ENCODE data around the gene OR51T1.
"Not testable (repeated sequence)": the region's sequence is repeated elsewhere in the genome, so short reads cannot be mapped to it uniquely, and the experiment has no call there.

OR51T1 gene, protein sequence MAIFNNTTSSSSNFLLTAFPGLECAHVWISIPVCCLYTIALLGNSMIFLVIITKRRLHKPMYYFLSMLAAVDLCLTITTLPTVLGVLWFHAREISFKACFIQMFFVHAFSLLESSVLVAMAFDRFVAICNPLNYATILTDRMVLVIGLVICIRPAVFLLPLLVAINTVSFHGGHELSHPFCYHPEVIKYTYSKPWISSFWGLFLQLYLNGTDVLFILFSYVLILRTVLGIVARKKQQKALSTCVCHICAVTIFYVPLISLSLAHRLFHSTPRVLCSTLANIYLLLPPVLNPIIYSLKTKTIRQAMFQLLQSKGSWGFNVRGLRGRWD

GRCh38 chr11:4881860-4882500, at the start of gene OR51T1:
Gene OR51T1, plus strand, starts transcription at chr11:4881900. Its CDS starts 0 bp downstream, at chr11:4881900.
- POLR2A ChIA-PET = no interaction called here
- CTCF ChIA-PET = no interaction called here
- no peak for DNase-seq (ENCODE audit: extremely low spot score)
- TF ChIP-seq, protein P1, sequence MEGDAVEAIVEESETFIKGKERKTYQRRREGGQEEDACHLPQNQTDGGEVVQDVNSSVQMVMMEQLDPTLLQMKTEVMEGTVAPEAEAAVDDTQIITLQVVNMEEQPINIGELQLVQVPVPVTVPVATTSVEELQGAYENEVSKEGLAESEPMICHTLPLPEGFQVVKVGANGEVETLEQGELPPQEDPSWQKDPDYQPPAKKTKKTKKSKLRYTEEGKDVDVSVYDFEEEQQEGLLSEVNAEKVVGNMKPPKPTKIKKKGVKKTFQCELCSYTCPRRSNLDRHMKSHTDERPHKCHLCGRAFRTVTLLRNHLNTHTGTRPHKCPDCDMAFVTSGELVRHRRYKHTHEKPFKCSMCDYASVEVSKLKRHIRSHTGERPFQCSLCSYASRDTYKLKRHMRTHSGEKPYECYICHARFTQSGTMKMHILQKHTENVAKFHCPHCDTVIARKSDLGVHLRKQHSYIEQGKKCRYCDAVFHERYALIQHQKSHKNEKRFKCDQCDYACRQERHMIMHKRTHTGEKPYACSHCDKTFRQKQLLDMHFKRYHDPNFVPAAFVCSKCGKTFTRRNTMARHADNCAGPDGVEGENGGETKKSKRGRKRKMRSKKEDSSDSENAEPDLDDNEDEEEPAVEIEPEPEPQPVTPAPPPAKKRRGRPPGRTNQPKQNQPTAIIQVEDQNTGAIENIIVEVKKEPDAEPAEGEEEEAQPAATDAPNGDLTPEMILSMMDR (IDR thresholded peaks at IDR 0.05; ENCODE audit: control extremely low read depth, extremely low read depth, low read depth, missing control alignments) = no peak

DNA sequence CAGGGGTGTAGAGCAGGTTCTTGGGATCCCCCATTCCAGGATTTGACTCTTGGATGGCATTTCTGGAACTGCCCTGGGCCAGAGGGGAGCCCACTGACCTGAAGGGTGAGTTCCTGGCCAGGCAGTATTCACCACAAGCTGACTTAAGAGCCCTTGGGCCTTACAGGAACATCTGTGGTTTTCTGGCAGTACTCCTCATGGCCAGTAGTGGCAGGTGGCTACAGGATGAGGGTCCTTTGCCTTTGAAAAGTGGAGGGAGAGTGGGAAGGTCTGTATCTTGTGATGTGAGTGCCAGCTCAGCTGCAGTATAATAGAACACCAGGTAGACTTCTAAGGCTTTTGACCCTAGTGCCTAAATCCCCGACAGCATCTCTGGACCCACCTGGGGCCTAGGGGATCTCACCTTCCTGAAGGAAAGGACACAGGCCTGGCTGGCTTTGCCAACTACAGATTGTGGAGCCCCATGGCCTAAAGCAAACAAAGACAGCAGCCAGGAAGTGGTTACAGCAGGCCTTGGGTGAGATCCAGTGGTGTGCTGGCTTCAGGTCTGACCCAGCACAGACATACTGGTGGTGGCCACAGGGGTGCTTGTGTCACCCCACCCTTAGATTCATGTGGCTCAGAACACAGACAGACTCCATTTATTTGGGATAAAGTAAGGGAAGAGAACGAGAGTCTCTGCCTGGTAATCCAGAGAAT, 41.7 kb upstream of the OR51T1 start:
- DNase-seq (ENCODE audit: extremely low spot score) = no peak

GRCh38 chr11:4848908-4849532, 32.7 kb upstream of the OR51T1 start, which contains the start of gene OR51S1:
Gene OR51S1, minus strand, starts transcription at chr11:4849208. Its CDS starts 0 bp downstream, at chr11:4849208.
- ChIA-PET CTCF (interaction anchor here (0.9 kb wide), 1 partner anchor 17 kb away, joined by 3 read pairs; no protein-coding TSS in a partner anchor), POLR2A (no interaction called here)
- no peak for DNase-seq (ENCODE audit: extremely low spot score)
- TF ChIP-seq, protein P1 (IDR thresholded peaks at IDR 0.05; ENCODE audit: control extremely low read depth, extremely low read depth, low read depth, missing control alignments) = no peak

More for the DNA sequence above, 41.7 kb upstream of the OR51T1 start:
- ChIA-PET POLR2A (no interaction called here), CTCF (no interaction called here)
- TF ChIP-seq, protein P1 (IDR thresholded peaks at IDR 0.05; ENCODE audit: control extremely low read depth, extremely low read depth, low read depth, missing control alignments) = no peak

DNA sequence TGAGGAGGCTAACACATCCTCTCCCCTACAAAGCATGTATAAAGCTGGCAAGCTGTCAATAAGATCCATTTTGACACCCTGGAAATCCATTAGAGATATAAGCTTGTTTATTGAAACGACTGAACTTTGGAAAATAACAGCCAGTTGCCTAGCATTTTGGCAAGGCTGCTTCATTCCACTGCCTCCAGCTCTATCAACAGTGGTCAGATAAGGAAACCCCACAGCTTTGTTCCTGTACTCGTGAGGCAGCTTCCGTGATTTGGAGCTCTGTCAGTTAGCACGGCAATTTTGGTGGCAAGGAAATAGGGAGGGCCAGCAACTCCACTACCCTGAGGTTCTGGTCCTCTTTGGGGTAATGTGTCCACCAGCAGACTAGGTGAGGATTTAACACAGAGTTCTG, 30.7 kb upstream of the OR51T1 start:
- ChIA-PET CTCF (no interaction called here), POLR2A (no interaction called here)
- DNase-seq (ENCODE audit: extremely low spot score) = no peak
- TF ChIP-seq, protein P1 (IDR thresholded peaks at IDR 0.05; ENCODE audit: control extremely low read depth, extremely low read depth, low read depth, missing control alignments) = no peak

DNA sequence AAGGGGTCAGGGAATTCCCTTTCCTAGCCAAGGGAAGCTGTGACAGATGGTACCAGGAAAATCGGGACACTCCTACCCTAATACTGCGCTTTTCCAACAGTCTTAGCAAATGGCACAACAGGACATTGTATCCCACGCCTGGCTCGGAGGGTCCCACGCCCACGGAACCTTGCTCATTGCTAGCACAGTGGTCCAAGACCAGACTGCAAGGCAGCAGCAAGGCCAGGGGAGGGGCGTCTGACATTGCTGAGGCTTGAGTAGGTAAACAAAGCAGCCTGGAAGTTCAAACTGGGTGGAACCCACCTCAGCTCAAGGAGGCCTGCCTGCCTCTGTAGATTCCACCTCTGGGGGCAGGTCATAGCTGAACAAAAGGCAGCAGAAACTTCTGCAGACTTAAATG, 27.4 kb upstream of the OR51T1 start:
- CTCF ChIA-PET = interaction anchor here (1.2 kb wide), 1 partner anchor 11 kb away, joined by 3 read pairs; no protein-coding TSS in a partner anchor
- POLR2A ChIA-PET; DNase-seq (ENCODE audit: extremely low spot score): not testable (repeated sequence)

DNA sequence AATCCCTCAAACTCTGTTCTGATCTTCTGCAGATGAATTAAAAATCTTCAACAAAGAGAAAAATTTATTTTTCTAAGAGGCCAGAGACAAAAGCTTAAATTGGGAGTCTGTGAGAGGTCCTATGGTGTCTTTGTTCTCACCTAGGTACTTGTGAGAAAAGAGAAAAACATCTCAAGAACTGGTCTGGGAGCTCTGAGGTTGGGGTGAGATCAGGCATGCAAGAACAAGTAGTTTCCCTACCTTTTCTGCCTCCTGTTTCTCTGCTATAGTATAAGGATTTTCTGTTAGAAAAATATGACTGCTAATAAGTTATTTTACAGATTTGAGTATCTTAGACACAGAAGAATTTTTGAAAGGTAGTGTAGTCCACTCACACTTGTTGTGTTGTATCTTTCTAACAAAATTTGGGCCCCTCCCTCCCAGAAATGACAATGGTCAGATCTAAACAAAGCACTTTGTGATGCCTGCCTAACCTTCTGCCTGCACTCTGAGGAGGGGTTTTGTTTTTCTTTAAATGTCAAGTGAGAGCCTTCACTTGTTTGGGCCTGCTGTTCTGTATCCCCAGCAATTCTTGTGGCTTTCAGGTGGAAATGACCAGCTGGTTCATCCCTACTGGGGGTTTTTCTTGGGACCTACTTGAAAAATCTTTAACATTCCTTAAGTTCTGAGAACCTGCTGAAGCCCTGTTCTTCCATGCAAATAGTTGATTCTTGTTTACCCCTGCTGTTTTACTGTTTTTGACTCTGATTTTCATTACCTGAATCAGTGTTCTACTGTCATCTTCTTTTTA, 19.1 kb upstream of the OR51T1 start:
- CTCF ChIA-PET = no interaction called here
- DNase-seq (ENCODE audit: extremely low spot score) = no peak
- POLR2A ChIA-PET = no interaction called here

More for the DNA sequence above, 19.1 kb upstream of the OR51T1 start:
- TF ChIP-seq, protein P1 (IDR thresholded peaks at IDR 0.05; ENCODE audit: control extremely low read depth, extremely low read depth, low read depth, missing control alignments) = no peak

Data from GM10248 (cell line).